NCI-H345 treated with DMSO at 0.1 percent for 48 hours (cell line): ENCODE measurements around the gene PRC1.
"Not testable (repeated sequence)": the region's sequence is repeated elsewhere in the genome, so short reads cannot be mapped to it uniquely, and the experiment has no call there.

Source experiments
- DNase-seq: peaks from one replicate; lab custom pipeline; 2025; ENCODE audit not compliant: unreplicated experiment; lab: John Stamatoyannopoulos, UW

PRC1 gene, protein sequence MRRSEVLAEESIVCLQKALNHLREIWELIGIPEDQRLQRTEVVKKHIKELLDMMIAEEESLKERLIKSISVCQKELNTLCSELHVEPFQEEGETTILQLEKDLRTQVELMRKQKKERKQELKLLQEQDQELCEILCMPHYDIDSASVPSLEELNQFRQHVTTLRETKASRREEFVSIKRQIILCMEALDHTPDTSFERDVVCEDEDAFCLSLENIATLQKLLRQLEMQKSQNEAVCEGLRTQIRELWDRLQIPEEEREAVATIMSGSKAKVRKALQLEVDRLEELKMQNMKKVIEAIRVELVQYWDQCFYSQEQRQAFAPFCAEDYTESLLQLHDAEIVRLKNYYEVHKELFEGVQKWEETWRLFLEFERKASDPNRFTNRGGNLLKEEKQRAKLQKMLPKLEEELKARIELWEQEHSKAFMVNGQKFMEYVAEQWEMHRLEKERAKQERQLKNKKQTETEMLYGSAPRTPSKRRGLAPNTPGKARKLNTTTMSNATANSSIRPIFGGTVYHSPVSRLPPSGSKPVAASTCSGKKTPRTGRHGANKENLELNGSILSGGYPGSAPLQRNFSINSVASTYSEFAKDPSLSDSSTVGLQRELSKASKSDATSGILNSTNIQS

DNA sequence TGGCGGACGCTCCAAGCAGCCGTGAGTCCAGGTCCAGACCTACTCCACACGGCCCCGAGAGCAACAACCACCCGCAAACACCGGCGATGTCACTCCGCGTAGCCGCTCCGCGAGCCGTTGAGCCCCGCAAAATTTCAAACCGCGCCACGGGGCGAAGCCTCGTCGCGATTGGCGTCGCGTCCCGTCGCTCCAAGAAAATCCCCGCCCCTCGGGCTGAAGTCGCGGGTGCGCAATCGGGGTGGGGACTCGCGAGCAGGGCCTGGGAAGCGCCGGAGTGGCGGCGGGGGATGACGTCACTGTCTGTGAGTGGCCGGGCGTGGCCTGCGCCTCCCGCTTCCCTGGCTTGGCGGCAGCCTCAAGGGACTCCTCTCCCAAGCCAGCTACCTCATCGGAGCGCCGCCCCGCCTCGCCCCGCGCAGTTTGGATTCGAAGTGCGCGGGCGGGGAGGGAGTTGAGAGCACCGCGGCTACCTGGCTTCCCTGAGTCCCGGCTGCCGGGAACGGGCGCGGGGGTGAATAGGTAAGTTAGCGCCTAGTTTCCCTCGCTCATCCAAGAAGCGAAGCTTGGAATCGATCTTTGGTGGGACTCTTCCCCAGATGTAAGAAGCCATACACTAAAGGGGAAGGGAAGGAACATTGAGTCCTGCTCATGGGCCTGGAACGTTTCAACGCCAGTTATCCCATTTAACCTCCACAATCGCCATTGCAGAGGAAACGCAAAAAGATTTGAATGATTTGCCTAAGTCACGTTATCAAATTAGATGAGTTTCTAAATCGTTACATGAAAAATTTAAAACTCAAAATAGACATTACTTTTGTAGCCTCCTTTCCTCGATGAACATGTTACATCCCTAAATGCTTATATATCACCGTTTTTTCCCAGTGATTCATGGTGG, at the start of gene PRC1:
TSS of gene PRC1 (minus strand) at position 119 of the 895 bp plus-strand sequence. CDS start at position 1, 118 bp downstream.
- peak; percentile 76 for DNase-seq

DNA sequence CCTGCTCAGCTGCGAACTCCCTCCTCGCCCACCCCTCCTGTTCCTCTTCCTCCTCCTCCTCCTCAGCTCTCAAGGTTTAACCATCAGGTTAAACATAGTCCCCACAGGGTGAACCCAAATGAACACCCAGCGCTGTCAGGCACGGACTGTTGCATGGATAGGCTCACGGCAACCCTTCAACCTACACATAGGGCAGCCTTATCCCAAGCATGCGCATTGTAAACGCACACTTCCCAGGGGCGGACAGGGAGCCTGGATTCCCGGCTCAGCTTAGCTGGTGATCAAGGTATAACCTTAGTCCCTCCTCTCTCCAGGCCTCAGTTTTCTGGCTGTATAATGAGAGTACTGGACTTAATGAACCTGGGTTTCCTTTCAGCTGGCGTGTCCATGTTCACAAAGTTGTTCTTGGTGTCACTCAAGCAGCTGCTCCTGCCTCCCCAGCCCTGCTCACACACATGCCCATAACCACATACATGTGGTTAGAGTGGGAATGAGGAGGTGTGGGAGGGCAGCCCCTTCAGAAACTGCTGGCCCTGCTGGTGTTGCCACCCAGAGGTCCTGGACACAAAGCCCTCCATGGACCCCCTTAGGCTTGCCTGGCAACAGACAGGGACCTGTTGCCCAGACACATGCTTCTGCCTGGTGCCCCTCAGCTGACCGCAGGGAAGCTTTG, 49.0 kb upstream of the PRC1 start:
- DNase-seq = no peak

- DNase-seq = no peak
These were observed 46.5 kb upstream of the PRC1 start for GRCh38 chr15:91040856-91041255.

DNA sequence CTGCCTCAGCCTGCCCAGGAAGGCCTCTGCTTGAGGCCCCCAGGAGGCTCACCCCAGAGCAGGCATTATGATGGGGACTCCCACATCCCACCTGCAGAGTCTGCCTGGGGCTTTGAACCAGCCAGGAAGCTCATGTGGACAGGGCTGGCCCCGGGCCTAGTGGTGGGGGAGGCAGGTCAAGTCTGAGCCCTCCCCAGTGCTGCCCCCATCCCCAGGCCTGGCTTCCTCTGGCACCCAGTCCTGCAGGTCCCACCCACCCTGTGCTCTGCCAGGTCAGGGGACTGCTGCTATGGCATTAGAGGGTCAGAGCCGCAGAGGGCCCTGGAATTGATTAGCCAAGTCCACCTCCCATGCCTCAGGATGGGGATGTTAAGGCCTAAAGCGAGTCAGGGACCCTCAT, 45.7 kb upstream of the PRC1 start:
- no peak for DNase-seq

GRCh38 chr15:91032919-91033803, 38.8 kb upstream of the PRC1 start:
- no peak for DNase-seq

GRCh38 chr15:91031796-91032195, 37.5 kb upstream of the PRC1 start:
- DNase-seq = no peak

GRCh38 chr15:91027677-91028076, 33.3 kb upstream of the PRC1 start:
- no peak for DNase-seq

GRCh38 chr15:91023720-91024119, 29.4 kb upstream of the PRC1 start:
- DNase-seq = no peak

DNA sequence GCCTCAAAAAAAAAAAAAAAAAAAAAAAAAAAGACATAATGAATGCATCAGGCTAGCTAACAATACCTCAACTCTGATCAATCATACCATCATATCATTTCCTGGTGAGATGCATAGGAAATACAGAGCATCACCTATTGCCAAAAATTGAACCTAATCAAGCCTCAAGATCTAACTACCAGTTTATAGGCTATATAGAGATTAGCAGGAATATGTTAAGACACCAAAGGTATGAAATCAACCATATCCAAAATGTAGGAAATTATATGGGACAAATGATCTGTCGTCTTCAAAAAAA, 28.4 kb upstream of the PRC1 start:
- no peak for DNase-seq

DNA sequence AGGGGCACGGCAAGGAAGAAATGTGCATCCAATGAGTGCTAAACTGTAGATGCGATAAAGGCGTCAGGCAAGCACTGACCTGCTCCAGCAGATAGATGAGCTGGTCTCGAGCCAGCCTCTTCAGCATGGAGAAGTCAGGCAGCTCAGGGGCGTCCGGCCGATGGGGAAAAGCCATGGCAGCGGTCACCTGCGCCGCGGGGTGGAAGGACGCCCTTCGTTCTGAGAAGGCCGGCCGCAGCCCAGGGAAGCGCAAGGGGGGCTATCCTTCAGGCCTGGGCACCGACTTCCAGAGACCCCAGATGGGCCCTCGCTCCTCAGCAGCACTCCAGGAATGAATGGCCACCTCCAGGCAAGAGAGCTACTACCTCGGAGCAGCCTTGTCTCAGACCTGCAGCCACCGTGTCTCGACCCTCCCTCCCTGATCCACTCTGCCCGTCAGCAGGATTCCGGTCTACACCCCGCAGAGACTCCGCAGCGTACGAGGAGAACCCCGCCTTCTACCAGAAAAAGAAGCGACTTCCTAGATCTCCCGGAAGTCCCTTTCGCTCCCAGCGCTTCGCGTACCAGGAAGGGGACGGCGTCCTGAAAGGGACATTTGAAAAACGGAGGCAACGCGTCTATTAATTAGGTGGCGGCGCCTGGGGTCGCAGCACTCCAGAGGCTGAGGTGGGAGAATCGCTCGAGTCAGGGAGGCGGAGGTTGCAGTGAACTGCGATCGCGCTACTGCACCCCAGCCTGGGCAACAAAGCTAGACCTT, 27.9 kb upstream of the PRC1 start, which contains the start of gene VPS33B:
TSS of gene VPS33B (minus strand) at position 520 of the 757 bp plus-strand sequence. CDS start at position 175, 345 bp downstream.
- DNase-seq = peak; percentile 65

DNA sequence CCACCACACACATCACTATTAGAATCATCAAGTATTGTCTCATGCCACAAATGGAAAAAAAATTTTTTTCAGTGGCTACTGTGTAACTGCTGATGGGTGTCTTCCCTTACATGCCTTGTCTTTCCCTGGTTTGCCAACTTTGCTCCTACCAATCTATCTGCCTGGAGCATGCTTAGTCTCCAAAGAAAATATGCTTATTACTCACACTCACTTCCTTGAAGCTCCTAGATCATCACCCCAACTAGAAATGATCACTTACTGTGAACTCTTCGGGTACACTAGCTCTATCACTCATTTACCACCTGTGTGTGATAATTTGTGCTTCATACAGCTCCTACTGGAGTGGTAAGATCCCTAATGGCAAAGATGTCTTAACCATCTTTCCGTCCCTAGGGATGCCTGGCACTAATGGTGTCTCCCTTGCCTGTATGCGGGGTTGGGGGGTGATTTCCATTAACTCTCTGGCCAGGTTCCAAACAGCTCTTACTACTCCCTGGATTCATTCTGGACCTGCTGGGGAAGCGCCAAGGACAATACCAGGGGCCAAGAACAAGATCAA, 27.3 kb upstream of the PRC1 start:
- no peak for DNase-seq

GRCh38 chr15:91018158-91018557, 23.8 kb upstream of the PRC1 start:
- DNase-seq = no peak

- no peak for DNase-seq
These were observed 23.4 kb upstream of the PRC1 start for GRCh38 chr15:91017716-91018115.

- DNase-seq = not testable (repeated sequence)
These were observed 19.4 kb upstream of the PRC1 start for GRCh38 chr15:91013701-91014100.

DNA sequence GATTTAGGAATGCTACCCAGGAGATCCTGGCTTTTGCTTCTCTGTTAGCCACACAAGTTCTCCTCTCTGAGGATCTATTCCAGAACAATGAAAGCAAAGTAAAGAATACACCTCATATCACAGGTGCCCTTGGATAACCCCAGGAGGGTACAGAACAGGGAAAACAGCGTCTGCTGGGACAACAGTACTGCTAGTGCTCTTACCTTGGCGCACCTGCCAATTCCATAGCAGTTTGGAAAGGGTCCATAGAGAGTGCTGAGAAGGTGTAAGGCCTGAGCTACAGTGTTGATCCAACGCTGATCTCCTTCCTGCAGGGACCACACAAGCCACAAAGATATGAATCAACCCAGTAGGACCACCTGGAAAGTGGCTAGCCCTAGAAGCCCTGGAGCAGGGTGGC, 12.9 kb upstream of the PRC1 start:
- no peak for DNase-seq

DNA sequence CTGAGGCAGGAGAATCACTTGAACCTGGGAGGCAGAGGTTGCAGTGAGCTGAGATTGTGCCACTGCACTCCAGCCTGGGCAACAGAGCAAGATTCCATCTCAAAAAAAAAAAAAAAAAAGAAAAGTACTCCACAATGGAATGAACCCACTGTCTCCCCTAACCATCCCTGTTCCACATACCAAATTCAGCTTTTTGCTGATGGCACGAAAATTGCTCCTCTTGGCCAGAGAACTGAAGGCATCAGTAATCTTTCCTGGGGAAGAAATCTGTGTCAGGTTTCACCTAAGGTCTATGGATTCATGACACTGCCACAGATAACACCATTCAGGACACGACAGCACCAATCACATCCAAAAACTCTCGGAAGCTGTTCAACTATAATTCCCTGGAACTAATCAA, 6.9 kb upstream of the PRC1 start:
- no peak for DNase-seq

DNA sequence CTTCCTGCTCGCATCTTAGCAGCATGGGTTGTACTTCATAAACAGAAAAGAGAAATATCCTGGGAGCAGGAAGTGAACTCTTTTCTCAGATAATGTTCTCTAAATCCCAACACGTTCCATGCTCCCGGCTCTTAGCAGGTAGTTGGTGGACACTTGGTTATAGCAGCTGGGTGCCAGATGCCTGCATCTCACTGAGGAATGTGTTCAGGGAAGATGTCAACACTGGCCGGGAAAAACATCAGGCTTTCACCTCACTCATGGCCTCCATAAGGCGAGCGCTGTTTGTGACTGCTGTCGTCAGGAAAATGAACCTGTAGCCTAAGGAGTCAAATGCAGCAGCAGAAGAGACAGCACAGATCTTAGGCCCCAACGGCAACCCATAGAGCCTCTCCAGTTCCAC, 4.4 kb upstream of the PRC1 start:
- no peak for DNase-seq

- no peak for DNase-seq
These were observed 297 bp downstream of the PRC1 start for GRCh38 chr15:90994059-90994416.

- no peak for DNase-seq
These were observed 2.6 kb downstream of the PRC1 start for GRCh38 chr15:90991587-90992285.
